WERI-Rb-1 (cell line): ENCODE measurements around the gene PYURF.

Source experiments
- DNase-seq: peaks from one replicate; pipeline ENCODE4 v3.0.0-alpha.2; 2020
- H3K27ac ChIP-seq: fragments of 250-450 bp; sonication (Bioruptor Pico); 2 replicates; pipeline ENCODE4 v1.5.1; 2020; ENCODE audit warnings: mild to moderate bottlenecking, moderate library complexity
- H3K27me3 ChIP-seq: fragments of 250-450 bp; sonication (Bioruptor Pico); 2 replicates; pipeline ENCODE4 v1.5.1; 2021; ENCODE audit warnings: mild to moderate bottlenecking, low read depth, moderate library complexity; ENCODE audit not compliant: insufficient read depth, severe bottlenecking
- H3K36me3 ChIP-seq: fragments of 250-450 bp; sonication (Bioruptor Pico); 2 replicates; pipeline ENCODE4 v1.5.1; 2020; ENCODE audit warnings: mild to moderate bottlenecking, moderate library complexity
- H3K4me3 ChIP-seq: 2 replicates; pipeline ENCODE4 v1.5.1; 2011; ENCODE audit warnings: low read depth, mild to moderate bottlenecking, control low read depth, low read length
- H3K9me3 ChIP-seq: fragments of 250-450 bp; sonication (Bioruptor Pico); 2 replicates; pipeline ENCODE4 v1.5.1; 2021; ENCODE audit warnings: mild to moderate bottlenecking, moderate library complexity; ENCODE audit not compliant: severe bottlenecking
- TF ChIP-seq, protein P1 (sequence below): IDR thresholded peaks from 2 replicates; pipeline ENCODE4 v1.5.1; 2011; ENCODE audit warnings: low read depth, mild to moderate bottlenecking, control low read depth, inconsistent platforms, low read length

Gene PYURF

DNA sequence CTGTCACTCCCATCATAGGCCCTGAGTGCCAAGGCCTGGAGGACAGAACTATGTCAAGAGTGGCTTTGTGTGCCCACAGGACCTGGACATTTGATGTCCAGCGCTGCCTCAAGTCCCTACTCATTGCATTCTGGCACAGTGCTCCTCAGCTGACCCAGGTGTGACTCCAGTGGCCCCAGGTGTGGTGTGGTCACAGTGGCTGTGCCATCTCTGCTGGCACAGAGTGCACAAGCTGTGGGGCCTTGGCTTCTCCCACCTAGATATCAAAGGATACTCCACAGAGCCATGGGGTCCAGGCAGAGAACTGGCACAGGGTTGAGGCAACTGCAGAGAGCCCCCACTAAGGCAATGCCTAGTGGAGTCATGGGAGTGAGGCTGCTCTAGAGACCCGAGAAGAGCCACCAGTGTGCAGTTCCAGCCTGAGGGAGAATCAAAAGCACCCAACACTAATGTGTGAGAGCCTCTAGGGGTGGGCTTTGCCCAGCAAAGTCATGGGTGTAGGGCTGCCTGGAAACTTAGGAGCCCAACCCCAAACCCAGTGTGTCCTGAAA lies 25.6 kb downstream of the PYURF start:
- H3K36me3 ChIP-seq: no peaks in the 10 kb centered on the region
- H3K9me3 ChIP-seq: no peaks in the 10 kb centered on the region
- H3K27me3 ChIP-seq: no peaks in the 10 kb centered on the region
- DNase-seq: no peak
- no peak overlapping the region for H3K4me3 ChIP-seq
- H3K27ac ChIP-seq: no peak overlapping the region
- TF ChIP-seq, protein P1, sequence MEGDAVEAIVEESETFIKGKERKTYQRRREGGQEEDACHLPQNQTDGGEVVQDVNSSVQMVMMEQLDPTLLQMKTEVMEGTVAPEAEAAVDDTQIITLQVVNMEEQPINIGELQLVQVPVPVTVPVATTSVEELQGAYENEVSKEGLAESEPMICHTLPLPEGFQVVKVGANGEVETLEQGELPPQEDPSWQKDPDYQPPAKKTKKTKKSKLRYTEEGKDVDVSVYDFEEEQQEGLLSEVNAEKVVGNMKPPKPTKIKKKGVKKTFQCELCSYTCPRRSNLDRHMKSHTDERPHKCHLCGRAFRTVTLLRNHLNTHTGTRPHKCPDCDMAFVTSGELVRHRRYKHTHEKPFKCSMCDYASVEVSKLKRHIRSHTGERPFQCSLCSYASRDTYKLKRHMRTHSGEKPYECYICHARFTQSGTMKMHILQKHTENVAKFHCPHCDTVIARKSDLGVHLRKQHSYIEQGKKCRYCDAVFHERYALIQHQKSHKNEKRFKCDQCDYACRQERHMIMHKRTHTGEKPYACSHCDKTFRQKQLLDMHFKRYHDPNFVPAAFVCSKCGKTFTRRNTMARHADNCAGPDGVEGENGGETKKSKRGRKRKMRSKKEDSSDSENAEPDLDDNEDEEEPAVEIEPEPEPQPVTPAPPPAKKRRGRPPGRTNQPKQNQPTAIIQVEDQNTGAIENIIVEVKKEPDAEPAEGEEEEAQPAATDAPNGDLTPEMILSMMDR: no peak

DNA sequence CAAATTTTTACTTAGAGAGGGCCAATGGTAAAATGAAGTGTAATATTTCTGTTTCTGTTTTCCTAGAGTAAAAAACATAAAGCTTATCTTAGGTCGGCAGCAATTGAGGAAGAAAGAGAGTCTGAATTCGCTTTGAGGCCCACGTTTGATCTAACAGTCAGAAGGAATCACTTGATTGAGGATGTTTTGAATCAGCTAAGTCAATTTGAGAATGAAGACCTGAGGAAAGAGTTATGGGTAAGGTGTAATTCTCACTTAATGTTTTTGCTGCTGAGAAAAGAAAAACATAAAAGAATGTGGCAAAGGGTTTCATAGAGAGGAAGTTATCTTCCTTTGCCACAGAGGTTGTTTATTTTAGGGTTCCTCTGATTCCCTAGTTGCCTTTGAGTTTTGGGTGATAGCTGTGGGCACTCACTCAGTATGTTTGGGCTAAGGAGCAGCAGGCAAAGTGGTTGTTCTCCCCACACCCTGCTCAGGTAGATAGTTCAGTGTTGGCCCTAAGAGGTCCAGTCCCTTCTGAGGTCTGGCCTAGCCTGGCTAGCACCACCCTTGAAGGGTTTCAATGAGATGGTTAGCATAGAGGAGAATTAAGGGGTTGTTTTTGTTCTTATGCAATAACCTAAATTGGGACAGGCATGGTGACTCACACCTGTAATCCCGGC lies 34.3 kb downstream of the PYURF start:
- H3K4me3 ChIP-seq: no peak overlapping the region
- H3K27ac ChIP-seq: no peak overlapping the region
- no peak for DNase-seq
- no peaks in the 10 kb centered on the region for H3K27me3 ChIP-seq
- no peaks in the 10 kb centered on the region for H3K9me3 ChIP-seq
- TF ChIP-seq, protein P1: no peak
- H3K36me3 ChIP-seq: no peaks in the 10 kb centered on the region

DNA sequence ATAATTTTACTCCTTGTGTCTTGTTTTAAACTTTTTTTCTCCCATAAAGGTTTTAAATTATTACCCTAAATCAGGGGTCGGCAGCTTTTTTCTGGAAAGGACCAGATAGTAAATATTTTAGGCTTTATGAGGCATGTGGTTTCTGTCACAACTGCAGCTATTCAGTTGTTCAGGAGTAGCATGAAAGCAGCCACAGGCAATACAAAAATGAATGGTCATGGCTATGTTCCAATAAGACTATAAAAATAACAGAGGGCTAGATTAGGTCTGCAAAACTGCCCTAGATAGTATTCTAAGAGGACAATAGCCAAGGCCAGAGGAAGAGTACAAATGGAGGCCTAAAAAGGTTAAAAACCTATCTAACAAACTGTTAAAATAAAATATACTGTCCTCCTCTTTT lies 42.0 kb downstream of the PYURF start:
- no peak overlapping the region for H3K27ac ChIP-seq
- DNase-seq: no peak
- no peaks in the 10 kb centered on the region for H3K9me3 ChIP-seq

DNA sequence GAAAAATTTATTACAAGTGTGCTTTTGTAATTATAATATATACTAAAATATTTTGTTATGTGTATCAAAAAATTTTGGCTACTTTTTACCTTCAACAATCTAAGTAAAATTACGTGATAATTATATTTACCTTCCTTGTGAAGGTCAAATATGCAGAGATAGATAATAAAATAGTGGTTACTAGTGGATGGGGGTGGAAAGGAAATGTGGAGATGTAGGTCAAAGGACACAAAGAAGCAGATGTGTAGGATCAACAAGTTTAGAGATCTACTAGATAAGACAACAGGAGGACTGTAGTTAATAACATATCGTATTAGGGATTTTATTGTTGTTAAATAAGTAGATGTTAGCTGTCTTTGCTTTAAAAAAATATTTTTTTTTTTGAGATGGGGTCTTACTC lies 45.3 kb downstream of the PYURF start:
- Histone ChIP-seq H3K27ac (no peak overlapping the region), H3K27me3 (no peaks in the 10 kb centered on the region)

More for the DNA sequence above, 42.0 kb downstream of the PYURF start:
- Histone ChIP-seq H3K27me3 (no peaks in the 10 kb centered on the region), H3K36me3 (no peaks in the 10 kb centered on the region), H3K4me3 (no peak overlapping the region)
- TF ChIP-seq, protein P1: no peak

DNA sequence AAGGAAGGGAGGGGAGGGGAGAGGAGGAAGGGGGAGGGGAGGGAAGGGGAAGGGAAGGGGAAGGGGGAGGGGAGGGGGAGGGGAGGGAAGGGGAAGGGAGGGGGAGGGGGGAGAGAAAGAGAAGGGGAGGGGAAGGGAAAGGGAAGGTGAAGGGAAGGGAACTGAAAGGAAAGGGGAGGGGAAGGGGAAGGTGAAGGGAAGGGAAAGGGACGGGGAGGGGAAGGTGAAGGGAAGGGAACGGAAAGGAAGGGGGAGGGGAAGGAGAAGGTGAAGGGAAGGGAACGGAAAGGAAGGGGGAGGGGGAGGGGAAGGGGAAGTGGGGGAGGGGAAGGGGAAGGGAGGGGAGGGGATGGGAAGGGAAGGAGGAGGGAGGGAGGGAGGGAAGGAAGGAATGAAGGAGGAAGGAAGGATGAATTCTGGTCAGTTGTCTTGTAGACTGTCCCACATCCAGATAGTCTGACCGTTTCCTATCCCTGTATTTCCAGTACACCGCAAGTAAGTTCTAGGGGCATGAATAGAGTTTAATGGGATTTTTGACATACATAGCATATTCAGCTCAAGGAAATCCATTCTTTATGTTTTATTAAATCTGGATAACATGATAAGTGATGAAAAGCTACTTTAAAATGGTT lies 46.2 kb downstream of the PYURF start:
- no peak for DNase-seq

More for the DNA sequence above, 45.3 kb downstream of the PYURF start:
- TF ChIP-seq, protein P1: no peak
- no peak for DNase-seq
- Histone ChIP-seq H3K9me3 (no peaks in the 10 kb centered on the region), H3K36me3 (no peaks in the 10 kb centered on the region), H3K4me3 (no peak overlapping the region)

More for the DNA sequence above, 46.2 kb downstream of the PYURF start:
- Histone ChIP-seq H3K4me3 (no peak overlapping the region), H3K9me3 (no peaks in the 10 kb centered on the region), H3K27me3 (no peaks in the 10 kb centered on the region), H3K36me3 (no peaks in the 10 kb centered on the region), H3K27ac (no peak overlapping the region)
- TF ChIP-seq, protein P1: no peak
